GM12891 (cell line): ENCODE data around the gene SPNS1.

Source experiments
- DNase-seq: peaks from one replicate; pipeline ENCODE4 v3.0.0; 2011; ENCODE audit warnings: low spot score; ENCODE audit not compliant: insufficient read length
- FAIRE-seq: peaks from 2 replicates; lab custom pipeline; 2011; peaks lifted over from hg19 to GRCh38; lab: Jason Lieb, UNC
- PAX5 ChIP-seq: IDR thresholded peaks from 2 replicates; pipeline ENCODE4 v1.6.1; 2011; ENCODE audit warnings: low read length, moderate library complexity, mild to moderate bottlenecking; ENCODE audit not compliant: insufficient read depth, severe bottlenecking
- POLR2A ChIP-seq: IDR thresholded peaks from 2 replicates; pipeline ENCODE4 v1.6.1; 2011; ENCODE audit warnings: low read depth, low read length, control low read depth
- POLR2AphosphoS5 ChIP-seq: IDR thresholded peaks from 2 replicates; pipeline ENCODE4 v1.6.1; 2011; ENCODE audit warnings: low read depth, low read length, control low read depth
- POU2F2 ChIP-seq: IDR thresholded peaks from 2 replicates; pipeline ENCODE4 v1.6.1; 2011; ENCODE audit warnings: low read depth, mild to moderate bottlenecking, control low read depth, low read length, moderate library complexity
- SPI1 ChIP-seq: IDR thresholded peaks from 2 replicates; pipeline ENCODE4 v1.6.1; 2011; ENCODE audit warnings: low read depth, low read length, control low read depth
- TAF1 ChIP-seq: IDR thresholded peaks from 2 replicates; pipeline ENCODE4 v1.6.1; 2011; ENCODE audit warnings: low read depth, low read length, control low read depth

The SPNS1 gene

DNA sequence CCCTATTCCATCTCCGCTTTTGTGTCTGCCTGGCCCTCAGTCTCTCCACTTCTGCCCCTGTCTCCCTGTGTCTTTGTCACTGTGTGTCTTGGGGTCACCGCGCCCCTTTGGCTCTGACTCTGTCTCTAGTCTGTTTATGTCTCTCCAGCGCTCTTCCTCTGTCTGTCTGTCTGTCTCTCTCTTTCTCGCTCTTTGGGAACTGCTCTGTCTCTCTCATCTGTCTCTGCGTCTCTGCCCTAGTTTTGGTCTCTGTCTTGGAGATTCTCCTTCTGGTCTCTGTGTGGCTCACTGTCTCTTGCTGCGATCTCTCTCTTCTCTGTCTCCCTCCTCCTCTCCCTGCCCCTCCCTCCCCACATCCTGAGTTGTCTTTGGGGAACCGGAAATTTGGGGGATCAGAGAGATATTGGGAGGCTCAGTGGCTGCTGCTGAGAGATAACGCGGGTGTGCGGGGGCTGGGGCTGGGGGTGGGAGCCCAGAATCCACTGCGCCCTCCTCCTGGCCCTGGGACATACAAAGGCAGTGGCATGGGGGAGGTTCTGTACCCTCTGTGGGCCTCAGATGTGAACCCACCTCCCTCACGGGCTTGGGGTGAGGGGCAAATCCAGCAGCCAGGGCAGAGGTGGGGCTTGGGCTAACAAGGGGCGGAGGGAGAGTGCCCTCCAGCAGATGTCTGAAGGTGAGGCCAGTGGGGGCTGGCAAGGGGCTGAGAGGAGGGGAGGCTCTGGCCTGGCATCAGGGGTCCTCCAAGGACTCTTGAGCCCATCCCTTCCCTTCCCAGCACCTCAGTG is 34.7 kb downstream of the SPNS1 start:
- no peak for DNase-seq
- no peak for FAIRE-seq
- no peak for TF ChIP-seq PAX5
- no peak for TF ChIP-seq POU2F2
- TF ChIP-seq POLR2AphosphoS5 = no peak
- no peak for TF ChIP-seq TAF1
- TF ChIP-seq SPI1 = no peak
- no peak for TF ChIP-seq POLR2A

DNA sequence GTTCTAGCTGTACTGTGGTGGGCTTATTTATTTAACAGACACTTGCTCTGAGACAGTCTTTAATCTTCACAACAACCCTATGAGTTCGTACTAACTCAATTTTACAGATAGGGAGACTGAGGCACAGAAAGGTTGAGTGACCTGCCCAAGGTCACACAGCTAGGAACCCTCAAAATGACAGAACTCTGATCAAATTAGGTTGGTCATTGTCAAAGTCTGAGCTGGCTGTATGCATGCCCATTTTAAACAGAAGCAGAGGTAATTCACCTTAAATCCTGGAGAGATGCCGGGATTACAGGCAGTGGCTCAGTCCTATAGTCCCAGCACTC is 35.2 kb downstream of the SPNS1 start:
- FAIRE-seq = no peak
- no peak for DNase-seq
- TF ChIP-seq SPI1 (no peak), POLR2A (no peak), PAX5 (no peak), POU2F2 (no peak), TAF1 (no peak), POLR2AphosphoS5 (no peak)

DNA sequence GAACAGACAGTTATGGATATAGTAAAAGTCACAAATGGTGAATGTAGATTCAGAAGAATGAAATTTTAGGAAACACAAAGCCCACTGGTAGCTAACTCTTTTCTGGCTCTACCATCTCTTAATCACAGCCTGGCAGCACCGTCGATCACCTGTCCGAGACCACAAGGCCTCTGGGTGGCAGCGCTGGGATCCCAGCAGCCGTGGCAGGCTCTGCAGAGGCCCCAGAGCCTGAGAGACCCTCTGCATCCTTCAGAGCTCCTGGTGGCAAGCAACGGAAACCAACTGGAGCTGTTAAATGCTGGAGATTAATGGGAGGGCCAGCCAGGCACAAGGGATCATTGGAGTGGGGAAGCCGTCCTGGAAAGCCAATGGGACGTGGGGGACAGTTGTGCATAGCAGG is 36.5 kb downstream of the SPNS1 start:
- DNase-seq = no peak
- no peak for FAIRE-seq
- TF ChIP-seq POLR2AphosphoS5 (no peak), SPI1 (no peak), TAF1 (no peak), POU2F2 (no peak), PAX5 (no peak), POLR2A (no peak)

DNA sequence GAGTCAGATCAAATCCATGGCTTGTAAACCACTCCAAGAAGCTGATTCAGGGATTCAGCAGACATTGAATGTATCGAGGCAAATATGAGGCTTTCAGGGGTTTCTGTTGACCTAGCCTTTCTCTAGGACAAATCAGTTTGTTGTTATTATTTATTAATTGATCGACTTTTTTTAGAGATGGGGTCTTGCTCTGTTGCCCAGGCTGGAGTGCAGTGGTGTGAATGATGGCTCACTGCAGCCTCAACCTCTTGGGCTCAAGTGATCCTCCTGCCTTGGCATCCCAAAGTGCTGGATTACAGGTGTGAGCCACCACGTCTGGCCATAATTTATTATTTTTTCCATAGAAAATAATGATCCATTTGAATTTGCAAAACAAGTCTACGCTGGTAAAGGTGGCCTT is 37.3 kb downstream of the SPNS1 start:
- DNase-seq (no peak), FAIRE-seq (no peak)
- no peak for TF ChIP-seq POLR2AphosphoS5
- TF ChIP-seq POLR2A = no peak
- TF ChIP-seq TAF1 = no peak
- TF ChIP-seq SPI1 = no peak
- TF ChIP-seq PAX5 = no peak
- no peak for TF ChIP-seq POU2F2

DNA sequence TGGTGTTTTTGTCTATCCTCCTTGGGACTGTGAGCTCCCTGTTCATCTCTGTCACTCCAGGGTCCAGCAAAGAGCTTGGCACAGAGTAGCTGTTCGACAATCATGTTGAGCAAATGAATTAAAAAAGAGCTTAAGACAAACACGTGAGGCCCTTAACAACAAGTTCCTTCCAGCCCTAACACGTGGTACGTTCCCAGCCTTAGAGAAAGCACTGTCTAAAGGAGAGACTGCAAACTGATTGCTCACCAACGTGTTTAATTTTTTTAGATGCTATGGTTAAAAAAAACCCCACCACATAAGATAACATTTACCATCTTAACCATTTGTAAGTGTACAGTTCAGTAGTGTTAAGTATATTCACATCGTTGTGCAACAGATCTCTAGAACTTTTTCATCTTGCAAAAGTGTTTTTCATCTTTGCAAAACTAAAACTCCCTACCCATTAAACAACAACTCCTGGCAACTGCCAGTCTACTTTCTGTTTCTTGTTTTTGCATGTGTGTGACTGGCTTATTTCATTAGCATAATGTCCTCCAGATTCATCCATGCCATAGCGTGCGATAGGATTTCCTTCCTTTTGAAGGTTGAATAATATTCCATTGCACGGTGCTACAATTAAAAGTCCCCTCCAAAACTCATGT is 38.5 kb downstream of the SPNS1 start:
- FAIRE-seq (no peak), DNase-seq (no peak)
- TF ChIP-seq POLR2AphosphoS5 = no peak
- no peak for TF ChIP-seq SPI1
- no peak for TF ChIP-seq POU2F2
- no peak for TF ChIP-seq POLR2A
- no peak for TF ChIP-seq PAX5
- no peak for TF ChIP-seq TAF1

DNA sequence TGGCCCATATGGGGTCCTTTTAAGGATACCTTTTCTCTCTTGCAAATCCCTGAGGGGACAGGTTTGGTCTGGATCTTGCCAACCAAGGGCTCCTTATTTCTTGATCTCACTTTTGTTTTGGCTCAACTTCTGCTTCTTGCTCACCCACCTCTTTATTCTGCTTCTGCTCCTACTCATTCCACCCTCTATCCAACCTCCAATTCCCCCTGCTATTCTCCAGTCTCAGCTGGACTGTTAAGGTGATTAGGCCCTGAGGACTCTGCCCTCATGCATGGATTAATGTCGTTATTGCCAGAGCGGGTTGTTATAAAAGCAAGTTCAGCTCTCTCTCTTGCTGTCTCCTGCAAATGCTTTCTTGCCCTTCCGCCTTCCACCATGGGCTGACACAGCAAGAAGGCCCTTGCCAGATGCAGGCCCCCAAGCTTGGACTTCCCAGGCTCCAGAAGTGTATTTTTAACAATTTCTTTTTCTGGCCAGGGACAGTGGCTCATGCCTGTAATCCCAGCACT is 40.0 kb downstream of the SPNS1 start:
- FAIRE-seq = no peak
- DNase-seq = no peak
- TF ChIP-seq SPI1 (no peak), POU2F2 (no peak), POLR2A (no peak), POLR2AphosphoS5 (no peak), PAX5 (no peak), TAF1 (no peak)

DNA sequence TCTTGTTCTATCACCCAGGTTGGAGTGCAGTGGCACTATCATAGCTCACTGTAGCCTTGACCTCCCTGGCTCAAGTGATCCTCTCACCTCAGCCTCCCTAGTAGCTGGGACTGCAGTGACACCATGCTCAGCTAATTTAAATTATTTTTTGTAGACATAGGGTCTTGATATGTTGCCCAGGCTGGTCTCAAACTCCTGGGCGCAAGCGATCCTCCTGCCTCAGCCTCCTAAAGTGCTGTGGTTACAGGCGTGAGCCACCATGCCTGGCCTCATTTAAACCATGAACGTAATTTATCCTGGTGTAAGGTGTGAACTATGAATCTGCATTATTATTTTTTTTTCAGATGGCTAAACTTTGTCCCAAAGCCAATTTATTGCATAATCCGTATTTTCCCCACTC is 47.6 kb downstream of the SPNS1 start:
- no peak for TF ChIP-seq PAX5
- no peak for TF ChIP-seq POU2F2
- no peak for TF ChIP-seq POLR2AphosphoS5
- no peak for TF ChIP-seq TAF1
- no peak for TF ChIP-seq SPI1
- TF ChIP-seq POLR2A = no peak
- FAIRE-seq = no peak
- DNase-seq = no peak

DNA sequence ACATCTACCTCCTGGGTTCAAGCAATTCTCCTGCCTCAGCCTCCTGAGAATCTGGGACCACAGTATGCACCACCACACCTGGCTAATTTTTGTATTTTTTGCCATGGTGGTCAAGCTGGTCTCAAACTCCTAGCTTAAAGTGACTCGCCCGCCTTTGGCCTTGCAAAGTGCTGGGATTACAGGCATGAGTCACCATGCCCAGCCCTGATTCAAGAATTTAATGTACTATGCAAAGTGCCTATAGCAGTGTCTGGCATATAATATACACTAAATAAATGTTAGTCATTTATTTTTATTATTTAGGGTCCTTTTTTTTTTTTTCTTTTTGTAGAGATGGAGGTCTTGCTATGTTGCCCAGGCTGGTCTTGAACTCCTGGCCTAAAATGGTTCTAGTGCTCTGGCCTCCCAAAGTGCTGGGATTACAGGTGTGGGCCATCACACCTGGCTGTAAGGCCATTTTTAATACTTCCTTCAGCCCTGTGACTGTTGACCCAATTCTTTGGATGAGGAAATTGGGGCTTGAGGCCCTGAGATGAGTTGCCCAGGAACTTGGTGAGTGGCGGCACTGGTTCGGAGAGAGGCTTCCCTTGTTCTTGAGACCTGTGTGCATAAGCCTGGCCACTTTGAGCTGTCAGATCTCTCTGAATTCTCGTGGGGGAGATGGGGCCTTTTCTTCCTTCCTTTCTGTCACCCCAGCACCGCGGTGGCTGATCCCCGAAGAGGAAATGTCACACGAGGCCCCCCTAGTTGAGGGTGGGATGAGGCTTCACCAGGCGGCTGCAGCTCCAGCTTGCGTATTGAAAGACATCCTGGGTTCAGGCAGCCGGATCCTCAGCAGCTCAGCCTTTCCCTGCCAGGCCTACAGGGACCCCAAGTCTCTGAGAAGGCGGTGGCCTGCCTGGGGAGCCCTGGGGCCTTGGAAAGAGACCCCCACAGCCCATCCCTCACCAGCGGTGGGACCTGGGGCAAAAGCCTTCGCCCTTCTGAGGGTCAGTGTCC is 49.0 kb downstream of the SPNS1 start:
- FAIRE-seq = no peak
- TF ChIP-seq PAX5 (no peak), SPI1 (no peak), POU2F2 (no peak), POLR2AphosphoS5 (no peak), POLR2A (no peak), TAF1 (no peak)
- no peak for DNase-seq

DNA sequence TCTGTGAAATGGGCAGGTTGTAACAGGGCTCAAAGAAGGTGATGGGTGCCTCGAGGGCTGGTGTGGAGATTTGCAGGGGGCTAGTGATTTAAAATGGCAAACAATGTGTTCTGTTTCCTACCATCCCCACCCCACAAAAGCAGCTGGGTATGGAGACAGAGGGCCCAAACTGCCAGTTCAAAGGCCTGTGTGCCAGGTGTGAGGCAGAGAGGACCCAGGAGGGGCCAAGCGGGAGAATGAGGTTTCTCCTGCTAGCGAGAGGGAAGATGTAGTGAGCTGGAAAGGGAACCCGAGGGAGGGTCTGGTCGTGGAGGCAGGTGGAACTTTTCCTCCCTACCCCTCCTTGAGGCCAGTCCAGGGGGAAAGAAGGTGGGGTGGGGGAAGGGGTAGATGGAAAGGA is 49.7 kb downstream of the SPNS1 start:
- TF ChIP-seq SPI1 (no peak), POLR2AphosphoS5 (no peak), PAX5 (no peak), TAF1 (no peak), POU2F2 (no peak), POLR2A (no peak)
- DNase-seq (no peak), FAIRE-seq (no peak)
